Fibroblast of mammary gland (primary cell): ENCODE data around the gene KMT2C.

Experiments used
- DNase-seq: peaks from one replicate; pipeline ENCODE4 v3.0.0-alpha.2; 2010; ENCODE audit warnings: low read depth
- H3K4me3 ChIP-seq: 2 replicates; pipeline ENCODE4 v1.5.1; 2011; ENCODE audit warnings: low read depth, mild to moderate bottlenecking, low read length, moderate library complexity; ENCODE audit not compliant: control insufficient read depth
- CTCF ChIP-seq: conservative IDR thresholded peaks from 2 replicates; pipeline ENCODE4 v1.5.1; 2011; ENCODE audit warnings: low read depth, low read length, inconsistent platforms; ENCODE audit not compliant: control insufficient read depth, insufficient read depth

Gene KMT2C

GRCh38 chr7:152340161-152340560, 95.6 kb downstream of the KMT2C start:
- TF ChIP-seq CTCF = no peak
- DNase-seq = no peak
- no peak overlapping the region for H3K4me3 ChIP-seq

GRCh38 chr7:152338561-152338960, 97.2 kb downstream of the KMT2C start:
- no peak for TF ChIP-seq CTCF
- no peak overlapping the region for H3K4me3 ChIP-seq
- DNase-seq = peak; percentile 25

GRCh38 chr7:152336754-152337368, 98.9 kb downstream of the KMT2C start:
- H3K4me3 ChIP-seq = no peak overlapping the region
- DNase-seq = peak; percentile 70
- peak; percentile 60 for TF ChIP-seq CTCF

- no peak overlapping the region for H3K4me3 ChIP-seq
- peak; percentile 13 for DNase-seq
- TF ChIP-seq CTCF = no peak
Measured at GRCh38 chr7:152335900-152336571, 99.8 kb downstream of the KMT2C start.

- no peak for TF ChIP-seq CTCF
- DNase-seq = peak; percentile 11
- no peak overlapping the region for H3K4me3 ChIP-seq
Measured at GRCh38 chr7:152333134-152333533, 102.7 kb downstream of the KMT2C start.

GRCh38 chr7:152330827-152331226, 105.0 kb downstream of the KMT2C start:
- no peak overlapping the region for H3K4me3 ChIP-seq
- DNase-seq = peak; percentile 11
- TF ChIP-seq CTCF = no peak

GRCh38 chr7:152329469-152329868, 106.3 kb downstream of the KMT2C start:
- H3K4me3 ChIP-seq = no peak overlapping the region
- TF ChIP-seq CTCF = no peak
- no peak for DNase-seq
